Hindlimb muscle (tissue), 1 donor: ENCODE data around the gene RBM4. TPM values are rescaled to one million over a fixed set of nuclear protein-coding genes. Genes with fewer than 3 reads are reported as not detected.
A peak's percentile ranks its signal among the peaks of the same experiment; 100 is the strongest.
"Not testable (repeated sequence)": the region's sequence is repeated elsewhere in the genome, so short reads cannot be mapped to it uniquely, and the experiment has no call there.

Experiments
- DNase-seq: peaks from one replicate; pipeline ENCODE4 v3.0.0-alpha.2; 2013
- polyA plus RNA-seq: library from polyadenylated mRNA; unstranded; fragments of 120-200 nt; gene quantifications from one replicate; pipeline ENCODE4 v1.2.1, GENCODE V29; 2013; ENCODE audit not compliant: insufficient read length

Gene RBM4, protein sequence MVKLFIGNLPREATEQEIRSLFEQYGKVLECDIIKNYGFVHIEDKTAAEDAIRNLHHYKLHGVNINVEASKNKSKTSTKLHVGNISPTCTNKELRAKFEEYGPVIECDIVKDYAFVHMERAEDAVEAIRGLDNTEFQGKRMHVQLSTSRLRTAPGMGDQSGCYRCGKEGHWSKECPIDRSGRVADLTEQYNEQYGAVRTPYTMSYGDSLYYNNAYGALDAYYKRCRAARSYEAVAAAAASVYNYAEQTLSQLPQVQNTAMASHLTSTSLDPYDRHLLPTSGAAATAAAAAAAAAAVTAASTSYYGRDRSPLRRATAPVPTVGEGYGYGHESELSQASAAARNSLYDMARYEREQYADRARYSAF
- polyA plus RNA-seq: 141 TPM

GRCh38 chr11:66638177-66639065 is at the start of gene RBM4:
Gene RBM4 (plus strand): TSS chr11:66638703. CDS start chr11:66639712, 1,009 bp downstream.
- DNase-seq: peak; percentile 100

- not testable (repeated sequence) for DNase-seq
Observed at GRCh38 chr11:66589315-66589714, 49.2 kb upstream of the RBM4 start.

GRCh38 chr11:66589996-66590675 is 48.4 kb upstream of the RBM4 start:
- DNase-seq: no peak

DNA sequence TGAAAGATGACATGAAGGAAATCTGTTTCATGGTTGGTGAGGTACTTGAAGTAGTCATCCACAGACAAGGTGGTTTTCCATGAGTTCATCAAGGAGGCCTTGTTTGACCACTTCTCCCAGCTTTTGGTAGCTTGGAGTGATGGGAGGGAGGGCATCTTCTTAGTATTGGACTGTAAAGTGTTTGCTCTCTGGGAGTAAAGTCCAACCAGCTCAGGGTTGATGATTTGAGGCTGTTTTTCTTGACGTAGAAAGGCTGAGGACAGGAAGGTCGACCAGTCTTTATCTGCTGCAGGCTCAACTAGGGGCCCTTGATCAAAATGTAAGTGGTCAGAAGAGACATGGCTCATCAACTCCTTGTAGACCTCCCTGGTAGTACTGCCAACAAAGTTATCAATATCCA is 47.3 kb upstream of the RBM4 start:
- DNase-seq: no peak

GRCh38 chr11:66592457-66593302 is 45.8 kb upstream of the RBM4 start, which contains the start of the genes CCDC87 and CCS:
Gene CCDC87 (minus strand): TSS chr11:66593063. CDS start chr11:66593015, 48 bp downstream.
Gene CCS (plus strand): TSS chr11:66593185. CDS start chr11:66593262, 77 bp downstream.
- DNase-seq: peak; percentile 98

DNA sequence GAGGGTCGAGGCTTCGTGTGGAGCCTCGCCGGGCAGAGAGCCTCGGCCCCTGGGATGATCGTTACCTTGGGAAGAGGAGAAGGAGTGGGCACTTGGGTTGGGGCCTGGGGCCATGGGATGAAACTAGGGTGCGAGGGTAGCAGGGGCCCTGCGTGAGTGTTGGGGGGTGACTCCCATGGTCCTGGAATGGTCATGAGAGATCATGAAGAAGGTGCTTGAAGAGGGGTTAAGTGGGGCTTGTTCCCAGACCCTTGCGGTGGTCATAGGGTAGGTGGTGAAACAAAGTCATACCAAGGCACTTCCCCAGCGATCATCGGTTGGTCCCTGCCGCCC is 45.2 kb upstream of the RBM4 start:
- DNase-seq: no peak

DNA sequence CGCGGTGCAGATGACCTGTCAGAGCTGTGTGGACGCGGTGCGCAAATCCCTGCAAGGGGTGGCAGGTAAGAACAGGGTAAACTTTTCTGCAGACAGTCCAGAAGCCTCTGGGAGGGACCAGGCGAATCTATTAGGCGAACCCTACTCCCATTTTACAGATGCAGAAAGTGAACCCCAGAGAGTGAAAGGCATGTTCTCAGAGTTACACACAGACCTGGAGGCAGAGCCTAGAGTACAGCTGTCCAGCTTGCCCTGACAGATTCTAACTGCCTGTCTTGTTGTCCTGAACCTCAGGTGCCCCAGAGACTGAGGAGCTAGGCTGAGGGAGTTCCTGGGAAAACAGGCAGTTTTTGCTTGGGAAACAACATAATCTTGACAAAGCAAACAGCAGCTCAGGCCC is 44.9 kb upstream of the RBM4 start:
- no peak for DNase-seq

DNA sequence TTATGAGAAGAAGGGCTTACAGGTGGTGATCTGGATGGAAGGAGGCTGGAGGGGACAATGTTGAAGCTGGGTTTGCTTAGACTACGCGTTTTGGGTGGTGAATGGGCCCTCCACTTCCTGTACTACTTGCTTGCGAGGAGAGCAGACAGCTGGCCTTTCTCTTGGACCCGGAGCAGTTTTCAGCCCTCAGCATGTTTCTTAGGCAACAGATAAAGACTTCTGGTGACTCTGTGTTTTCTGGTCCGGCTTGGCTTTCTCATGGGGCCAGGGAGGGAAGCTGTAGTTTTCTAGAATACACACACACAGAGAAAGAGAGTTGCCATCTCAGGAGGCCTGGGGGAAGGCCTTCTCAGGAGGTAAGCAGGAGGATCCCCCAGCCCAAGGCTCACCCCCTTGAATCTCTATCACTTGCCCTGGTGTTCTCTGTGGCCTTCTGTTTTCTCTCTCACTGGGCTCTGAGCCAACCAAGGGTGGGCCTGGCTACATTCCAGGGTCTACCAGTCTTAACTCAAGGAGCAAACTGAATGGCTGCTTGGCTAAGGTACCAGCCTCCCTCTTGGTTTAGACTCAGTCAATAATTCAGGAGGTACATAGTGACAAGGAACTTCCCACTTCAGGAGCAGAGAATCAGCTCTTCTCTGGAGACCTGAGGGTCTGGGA is 43.1 kb upstream of the RBM4 start:
- no peak for DNase-seq

- no peak for DNase-seq
Observed at GRCh38 chr11:66598993-66599392, 39.5 kb upstream of the RBM4 start.

DNA sequence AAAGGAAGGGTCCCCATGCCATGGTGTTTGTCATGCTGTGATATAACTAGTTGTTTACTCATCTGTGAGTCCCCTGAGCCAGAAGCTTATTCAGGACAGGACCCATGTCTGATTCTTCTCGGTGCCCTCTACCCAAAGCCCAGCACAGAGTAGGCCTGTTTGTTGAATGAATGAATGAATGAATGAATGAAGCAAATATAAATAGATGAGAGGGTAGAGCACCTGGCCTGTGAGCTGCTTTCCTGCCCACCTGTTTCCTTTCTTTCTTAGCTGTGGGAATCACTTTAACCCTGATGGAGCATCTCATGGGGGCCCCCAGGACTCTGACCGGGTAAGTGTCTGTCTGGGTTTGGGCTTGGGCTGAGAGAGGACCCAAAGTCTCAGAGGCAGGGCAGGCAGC is 38.3 kb upstream of the RBM4 start:
- no peak for DNase-seq

- DNase-seq: no peak
Observed at GRCh38 chr11:66600631-66601233, 37.8 kb upstream of the RBM4 start.

GRCh38 chr11:66603072-66603471 is 35.4 kb upstream of the RBM4 start:
- no peak for DNase-seq

DNA sequence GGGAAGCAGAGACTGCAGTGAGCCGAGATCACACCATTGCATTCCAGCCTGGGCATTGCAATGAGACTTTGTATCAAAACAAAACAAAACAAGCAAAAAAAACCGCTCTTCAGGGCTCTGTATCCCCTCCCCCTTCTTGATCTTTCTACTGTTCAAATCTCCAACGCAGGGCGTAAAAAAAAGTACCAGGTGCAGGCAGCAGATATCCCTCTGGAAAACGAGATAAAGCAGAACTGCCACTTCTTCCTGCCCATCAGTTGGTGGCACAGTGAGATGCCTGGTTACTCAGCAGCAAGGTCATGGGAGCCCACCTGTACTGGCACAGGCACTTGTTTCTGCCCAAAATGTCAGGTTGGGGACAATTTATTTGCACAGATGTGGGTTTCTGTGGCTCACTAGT is 34.3 kb upstream of the RBM4 start:
- no peak for DNase-seq

DNA sequence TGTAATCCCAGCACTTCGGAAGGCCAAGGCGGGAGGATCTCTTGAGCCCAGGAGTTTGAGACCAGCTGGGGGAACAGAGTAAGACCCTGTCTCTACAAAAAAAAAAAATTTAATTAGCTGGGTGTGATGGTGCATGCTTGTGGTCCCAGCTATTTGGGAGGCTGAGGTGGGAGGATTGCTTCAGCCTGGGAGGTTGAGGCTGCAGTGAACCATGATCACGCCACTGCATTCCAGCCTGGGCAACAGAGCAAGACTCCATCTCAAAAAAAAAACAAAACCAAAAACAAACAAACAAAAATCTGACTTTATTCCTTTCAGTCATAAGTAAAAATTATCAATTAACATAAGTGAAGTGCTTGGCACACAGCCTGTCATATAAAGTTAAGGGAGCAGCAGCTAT is 31.9 kb upstream of the RBM4 start:
- DNase-seq: not testable (repeated sequence)

DNA sequence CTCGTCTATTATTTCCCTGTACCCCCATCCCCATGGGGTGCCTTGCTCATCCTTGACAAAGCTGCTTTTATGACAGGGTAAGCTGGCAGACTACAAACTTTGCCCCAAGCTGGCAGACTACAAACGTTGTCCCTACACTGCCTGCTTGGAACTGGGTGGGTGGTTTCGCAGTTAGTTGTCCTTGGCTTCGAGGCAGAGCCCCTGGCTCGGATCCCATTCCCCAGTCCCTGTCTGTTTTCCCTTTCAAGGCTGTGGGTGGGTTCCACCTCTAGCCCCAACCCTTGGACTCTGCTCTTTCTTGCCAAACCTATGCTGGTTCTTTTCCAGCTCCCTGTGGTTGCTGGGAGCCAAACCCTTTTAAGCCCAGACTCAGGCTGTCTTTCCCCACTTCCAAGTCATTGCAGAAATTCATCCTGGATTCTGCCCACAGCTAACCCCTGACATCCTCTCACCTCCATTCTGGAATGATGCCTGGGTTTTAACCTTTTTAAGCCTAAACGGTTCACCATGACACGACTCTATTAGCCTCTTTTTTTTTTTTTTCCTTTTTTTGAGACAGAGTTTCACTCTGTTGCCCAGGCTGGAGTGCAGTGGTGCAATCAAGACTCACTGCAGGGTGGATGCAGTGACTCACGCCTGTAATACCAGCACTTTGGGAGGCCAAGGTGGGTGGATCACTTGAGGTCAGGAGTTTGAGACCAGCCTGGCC is 31.2 kb upstream of the RBM4 start:
- peak; percentile 64 for DNase-seq

- no peak for DNase-seq
Observed at GRCh38 chr11:66609721-66610617, 28.5 kb upstream of the RBM4 start.

- DNase-seq: no peak
Observed at GRCh38 chr11:66612458-66612857, 26.0 kb upstream of the RBM4 start.

- DNase-seq: no peak
Observed at GRCh38 chr11:66614073-66614472, 24.4 kb upstream of the RBM4 start.
